ENCODE data around the gene MYL6. TPM values are rescaled to one million over a fixed set of nuclear protein-coding genes. Genes with fewer than 3 reads are reported as not detected.

Gene MYL6
- total and polyA plus RNA-seq, 9 of the 15 experiments (the other 6 are each of a cell fraction or from before 2014, with no cell fraction given): 557 to 1,664 (median 958) TPM

DNA sequence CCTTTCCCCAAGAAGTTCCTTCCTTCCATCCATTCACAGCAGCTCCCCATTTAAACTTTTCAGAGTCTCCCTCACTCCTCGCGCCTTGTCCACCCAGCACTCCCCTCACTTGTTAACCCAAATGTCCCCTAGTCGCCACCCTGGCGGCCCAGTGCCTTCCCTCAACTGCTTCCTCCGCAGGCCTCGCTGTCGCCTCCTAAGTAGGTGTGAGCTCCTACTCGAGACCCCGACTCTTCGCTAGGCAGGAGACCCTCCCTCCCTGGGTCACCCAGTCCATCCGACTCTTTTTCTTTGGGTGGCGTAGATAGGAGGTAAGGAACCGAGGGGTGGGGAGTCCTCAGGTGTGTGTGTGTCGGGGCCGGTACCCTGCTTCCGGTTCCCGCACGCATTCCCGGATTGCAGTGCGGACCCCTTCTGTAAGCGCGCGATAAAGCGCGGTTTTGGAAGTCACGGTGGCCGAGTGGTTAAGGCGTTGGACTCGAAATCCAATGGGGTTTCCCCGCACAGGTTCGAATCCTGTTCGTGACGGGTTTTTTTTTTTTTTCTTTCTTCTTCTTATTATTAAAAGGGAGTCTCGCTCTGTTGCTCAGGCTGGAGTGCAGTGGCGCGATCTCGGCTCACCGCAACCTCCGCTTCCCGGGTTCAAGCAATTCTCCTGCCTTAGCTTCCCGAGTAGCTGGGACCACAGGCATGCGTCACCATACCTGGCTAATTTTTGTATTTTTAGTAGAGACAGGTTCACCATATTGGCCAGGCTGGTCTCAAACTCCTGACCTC lies 31.9 kb downstream of the MYL6 start (continued):
- TF ChIP-seq, protein P1, sequence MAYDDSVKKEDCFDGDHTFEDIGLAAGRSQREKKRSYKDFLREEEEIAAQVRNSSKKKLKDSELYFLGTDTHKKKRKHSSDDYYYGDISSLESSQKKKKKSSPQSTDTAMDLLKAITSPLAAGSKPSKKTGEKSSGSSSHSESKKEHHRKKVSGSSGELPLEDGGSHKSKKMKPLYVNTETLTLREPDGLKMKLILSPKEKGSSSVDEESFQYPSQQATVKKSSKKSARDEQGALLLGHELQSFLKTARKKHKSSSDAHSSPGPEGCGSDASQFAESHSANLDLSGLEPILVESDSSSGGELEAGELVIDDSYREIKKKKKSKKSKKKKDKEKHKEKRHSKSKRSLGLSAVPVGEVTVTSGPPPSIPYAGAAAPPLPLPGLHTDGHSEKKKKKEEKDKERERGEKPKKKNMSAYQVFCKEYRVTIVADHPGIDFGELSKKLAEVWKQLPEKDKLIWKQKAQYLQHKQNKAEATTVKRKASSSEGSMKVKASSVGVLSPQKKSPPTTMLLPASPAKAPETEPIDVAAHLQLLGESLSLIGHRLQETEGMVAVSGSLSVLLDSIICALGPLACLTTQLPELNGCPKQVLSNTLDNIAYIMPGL (CRISPR knock-in tag; IDR thresholded peaks at IDR 0.05): peak; percentile 78; the same call in 1 of the 2 replicates
- peak; percentile 77 for TF ChIP-seq TFAP4 (CRISPR knock-in tag; IDR thresholded peaks at IDR 0.05; ENCODE audit: borderline replicate concordance)
- TF ChIP-seq ZNF511 (CRISPR knock-in tag; IDR thresholded peaks at IDR 0.05): peak; percentile 72
- no peak for TF ChIP-seq ZNF140 (CRISPR knock-in tag; IDR thresholded peaks at IDR 0.05)
- TF ChIP-seq HMG20B (CRISPR knock-in tag; IDR thresholded peaks at IDR 0.05): no peak
- TF ChIP-seq RBM17 (IDR thresholded peaks at IDR 0.05; ENCODE audit: borderline replicate concordance, low read depth, low read length): no peak
- no peak for TF ChIP-seq PML (IDR thresholded peaks at IDR 0.05; ENCODE audit: low read length)
- TF ChIP-seq ARID1B (IDR thresholded peaks at IDR 0.05): no peak; the same call in 1 of the 2 replicates
- no peak for TF ChIP-seq ZNF57 (CRISPR knock-in tag; IDR thresholded peaks at IDR 0.05)
- TF ChIP-seq ZNF785 (CRISPR knock-in tag; IDR thresholded peaks at IDR 0.05): no peak
- TF ChIP-seq PHTF2 (CRISPR knock-in tag; IDR thresholded peaks at IDR 0.05): no peak
- TF ChIP-seq U2AF2 (optimal IDR thresholded peaks at IDR 0.05; ENCODE audit: low read depth, low read length): no peak
- TF ChIP-seq HDAC3 (IDR thresholded peaks at IDR 0.05; ENCODE audit: borderline replicate concordance, partially characterized antibody): no peak
- TF ChIP-seq HES1 (IDR thresholded peaks at IDR 0.05; ENCODE audit: low read depth): peak; percentile 50; the same call in 1 of the 2 replicates
- TF ChIP-seq, protein P2, sequence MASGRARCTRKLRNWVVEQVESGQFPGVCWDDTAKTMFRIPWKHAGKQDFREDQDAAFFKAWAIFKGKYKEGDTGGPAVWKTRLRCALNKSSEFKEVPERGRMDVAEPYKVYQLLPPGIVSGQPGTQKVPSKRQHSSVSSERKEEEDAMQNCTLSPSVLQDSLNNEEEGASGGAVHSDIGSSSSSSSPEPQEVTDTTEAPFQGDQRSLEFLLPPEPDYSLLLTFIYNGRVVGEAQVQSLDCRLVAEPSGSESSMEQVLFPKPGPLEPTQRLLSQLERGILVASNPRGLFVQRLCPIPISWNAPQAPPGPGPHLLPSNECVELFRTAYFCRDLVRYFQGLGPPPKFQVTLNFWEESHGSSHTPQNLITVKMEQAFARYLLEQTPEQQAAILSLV (tag; IDR thresholded peaks at IDR 0.05): no peak
- no peak; the same call in 1 of the 2 replicates for TF ChIP-seq NCOA1 (IDR thresholded peaks at IDR 0.05; ENCODE audit: low read depth)
- no peak for TF ChIP-seq SPI1 (IDR thresholded peaks at IDR 0.05; ENCODE audit: borderline replicate concordance, low read depth, low read length)
- peak; percentile 9; the same call in 1 of the 2 replicates for TF ChIP-seq ZNF644 (tag; IDR thresholded peaks at IDR 0.05; ENCODE audit: low read depth)
- peak; percentile 45 for TF ChIP-seq RBBP5 (IDR thresholded peaks at IDR 0.05; ENCODE audit: borderline replicate concordance, insufficient read depth, low read length, poor library complexity, severe bottlenecking)
- no peak for TF ChIP-seq MXD1 (CRISPR knock-in tag; IDR thresholded peaks at IDR 0.05; ENCODE audit: borderline replicate concordance, poor library complexity, severe bottlenecking)
- no peak for TF ChIP-seq ZNF76 (CRISPR knock-in tag; IDR thresholded peaks at IDR 0.05; ENCODE audit: borderline replicate concordance)
- TF ChIP-seq PHB (CRISPR knock-in tag; IDR thresholded peaks at IDR 0.05): no peak
- TF ChIP-seq ZKSCAN1 (IDR thresholded peaks at IDR 0.05; ENCODE audit: low read depth, low read length): no peak

All from K562 (cell line).